Neutrophil (primary cell): Measurements from ENCODE around the gene DHX8.

Source experiments
- H3K27ac ChIP-seq: fragments of 200-600 bp; sonication (generic); 2 replicates; pipeline ENCODE4 v1.5.1; 2016; ENCODE audit warnings: mild to moderate bottlenecking, moderate library complexity
- H3K27me3 ChIP-seq: fragments of 200-600 bp; sonication (generic); 2 replicates; pipeline ENCODE4 v1.6.0; 2016; ENCODE audit warnings: mild to moderate bottlenecking
- H3K36me3 ChIP-seq: fragments of 200-600 bp; sonication (generic); 2 replicates; pipeline ENCODE4 v1.5.1; 2017
- H3K4me1 ChIP-seq, 2 experiments: fragments of 200-600 bp in 1 of 2; sonication (generic) in 1 of 2; 1 replicate in 1 of 2; 2 replicates in 1 of 2; pipeline versions ENCODE4 v1.5.1 to v1.6.1; 2013 to 2016; ENCODE audit warnings: low read depth in 1 of 2, low read length in 1 of 2, mild to moderate bottlenecking in 1 of 2, moderate library complexity in 1 of 2; ENCODE audit not compliant: control insufficient read depth in 1 of 2, insufficient read depth in 1 of 2
- H3K4me3 ChIP-seq, 2 experiments: fragments of 200-600 bp in 1 of 2; sonication (generic) in 1 of 2; 1 replicate in 1 of 2; 2 replicates in 1 of 2; pipeline ENCODE4 v1.5.1; 2013 to 2016; ENCODE audit warnings: low read depth in 1 of 2, low read length in 1 of 2, mild to moderate bottlenecking in 1 of 2, moderate library complexity in 1 of 2
- H3K9me3 ChIP-seq: fragments of 200-600 bp; sonication (generic); 2 replicates; pipeline ENCODE4 v1.5.1; 2016
- TF ChIP-seq, protein P1 (sequence below): fragments of 200-600 bp; sonication (generic); IDR thresholded peaks from 2 replicates; pipeline ENCODE4 v1.5.1; 2016; ENCODE audit warnings: antibody characterized with exemption

Gene DHX8

DNA sequence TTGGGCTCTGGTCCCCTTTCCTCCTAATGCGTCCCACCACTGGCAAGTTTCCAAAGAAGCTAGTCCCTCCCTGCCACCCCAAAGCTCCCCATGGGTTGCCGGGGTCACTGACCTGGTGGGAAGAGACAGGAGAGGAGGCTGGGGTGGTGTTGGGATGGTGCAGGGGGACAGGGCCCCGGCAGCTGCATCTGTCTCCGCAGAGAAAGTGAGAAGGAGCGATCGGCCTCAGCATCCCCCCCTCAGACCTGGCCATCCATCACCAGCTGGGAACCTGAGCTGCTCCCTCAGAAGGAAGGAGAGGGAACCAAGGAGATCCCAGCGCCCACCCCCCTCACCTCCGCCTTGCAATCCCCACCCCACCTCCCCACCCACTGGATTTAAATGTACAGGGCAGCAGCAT lies 59.1 kb downstream of the DHX8 start:
- no peaks in the 10 kb centered on the region for H3K9me3 ChIP-seq
- peaks cover 14 to 24% of the 10 kb centered on the region in 2 experiments for H3K4me1 ChIP-seq
- TF ChIP-seq, protein P1, sequence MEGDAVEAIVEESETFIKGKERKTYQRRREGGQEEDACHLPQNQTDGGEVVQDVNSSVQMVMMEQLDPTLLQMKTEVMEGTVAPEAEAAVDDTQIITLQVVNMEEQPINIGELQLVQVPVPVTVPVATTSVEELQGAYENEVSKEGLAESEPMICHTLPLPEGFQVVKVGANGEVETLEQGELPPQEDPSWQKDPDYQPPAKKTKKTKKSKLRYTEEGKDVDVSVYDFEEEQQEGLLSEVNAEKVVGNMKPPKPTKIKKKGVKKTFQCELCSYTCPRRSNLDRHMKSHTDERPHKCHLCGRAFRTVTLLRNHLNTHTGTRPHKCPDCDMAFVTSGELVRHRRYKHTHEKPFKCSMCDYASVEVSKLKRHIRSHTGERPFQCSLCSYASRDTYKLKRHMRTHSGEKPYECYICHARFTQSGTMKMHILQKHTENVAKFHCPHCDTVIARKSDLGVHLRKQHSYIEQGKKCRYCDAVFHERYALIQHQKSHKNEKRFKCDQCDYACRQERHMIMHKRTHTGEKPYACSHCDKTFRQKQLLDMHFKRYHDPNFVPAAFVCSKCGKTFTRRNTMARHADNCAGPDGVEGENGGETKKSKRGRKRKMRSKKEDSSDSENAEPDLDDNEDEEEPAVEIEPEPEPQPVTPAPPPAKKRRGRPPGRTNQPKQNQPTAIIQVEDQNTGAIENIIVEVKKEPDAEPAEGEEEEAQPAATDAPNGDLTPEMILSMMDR: no peak
- H3K27me3 ChIP-seq: peaks cover 74% of the 10 kb centered on the region
- H3K27ac ChIP-seq: no peak overlapping the region
- no peak overlapping the region for H3K4me3 ChIP-seq
- no peaks in the 10 kb centered on the region for H3K36me3 ChIP-seq

DNA sequence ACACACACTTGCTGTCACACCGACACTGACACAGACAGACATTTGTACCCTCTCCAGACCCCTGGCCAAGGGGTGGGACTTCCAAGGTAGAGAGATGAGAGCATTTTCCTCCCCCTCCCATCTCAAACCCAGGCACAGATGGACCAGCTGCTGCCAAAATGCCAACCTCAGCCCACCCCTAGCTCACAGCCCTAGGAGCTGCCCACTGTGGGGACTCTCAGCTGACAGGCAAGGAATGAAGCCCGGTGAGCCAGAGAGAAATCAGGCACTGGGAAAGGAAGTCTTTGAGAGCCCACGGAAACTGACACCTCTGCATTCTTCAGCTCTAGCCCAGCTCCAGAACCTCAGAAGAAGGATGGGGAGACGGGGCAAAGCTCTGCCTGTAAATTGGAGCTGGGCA lies 59.5 kb downstream of the DHX8 start:
- H3K4me1 ChIP-seq: peaks cover 14 to 24% of the 10 kb centered on the region in 2 experiments
- H3K27ac ChIP-seq: no peak overlapping the region

DNA sequence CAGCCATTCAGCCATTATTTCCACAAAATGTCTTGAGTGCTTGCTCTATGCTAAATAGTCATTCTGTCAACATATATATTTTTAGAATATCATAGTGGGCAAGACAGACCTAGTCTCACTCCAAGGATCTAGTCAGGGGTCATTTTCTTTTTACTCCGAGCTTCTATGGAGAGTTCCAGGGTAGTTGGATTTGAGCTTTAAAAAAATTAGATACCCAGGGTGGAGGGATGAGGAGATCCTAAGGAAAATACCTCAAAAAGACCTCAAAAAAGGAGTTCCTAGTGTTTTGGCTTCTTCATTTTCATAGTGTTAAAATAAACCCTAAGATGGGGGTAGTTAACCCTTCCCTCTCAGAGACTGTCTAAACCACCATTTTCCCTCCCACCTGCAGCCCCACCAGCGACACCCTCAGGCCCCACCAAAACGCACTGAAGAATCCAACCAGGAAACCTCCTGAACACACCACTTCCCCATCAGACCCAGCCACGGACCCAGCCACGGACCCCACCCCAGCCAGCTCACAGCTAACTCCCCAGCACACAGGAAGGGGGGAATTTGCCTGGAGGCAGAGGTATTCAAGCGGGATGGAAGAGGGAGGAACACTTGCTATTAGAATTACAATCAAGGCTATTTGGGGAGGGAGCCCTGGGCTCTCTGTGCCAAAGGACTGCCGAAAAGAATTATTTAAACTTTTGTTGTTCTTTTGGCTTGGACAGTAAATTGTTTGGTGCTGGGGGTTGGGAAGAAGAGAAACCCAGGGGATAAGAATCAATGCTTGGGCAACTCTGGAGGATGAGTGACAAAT lies 60.2 kb downstream of the DHX8 start:
- TF ChIP-seq, protein P1: no peak
- peaks cover 85% of the 10 kb centered on the region for H3K27me3 ChIP-seq
- H3K27ac ChIP-seq: no peak overlapping the region
- no peak overlapping the region for H3K4me3 ChIP-seq
- peaks cover 14 to 24% of the 10 kb centered on the region in 2 experiments for H3K4me1 ChIP-seq
- no peaks in the 10 kb centered on the region for H3K9me3 ChIP-seq
- no peaks in the 10 kb centered on the region for H3K36me3 ChIP-seq

More for the DNA sequence above, 59.5 kb downstream of the DHX8 start:
- TF ChIP-seq, protein P1: no peak
- Histone ChIP-seq H3K36me3 (no peaks in the 10 kb centered on the region), H3K27me3 (peaks cover 79% of the 10 kb centered on the region), H3K4me3 (no peak overlapping the region), H3K9me3 (no peaks in the 10 kb centered on the region)

DNA sequence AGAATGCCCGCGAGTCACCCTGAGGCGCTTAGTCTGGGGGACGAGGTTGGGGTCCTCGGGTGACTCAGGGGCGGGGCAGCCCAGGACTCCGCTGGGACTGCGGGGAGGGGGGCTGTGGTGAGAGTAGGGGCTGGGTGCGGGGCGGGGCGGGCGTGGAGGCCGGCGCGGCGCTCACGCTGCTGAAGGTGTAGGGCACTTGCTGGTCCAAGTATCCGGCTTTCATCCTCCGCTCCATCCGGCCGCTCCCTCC lies 61.5 kb downstream of the DHX8 start:
- H3K27ac ChIP-seq: no peak overlapping the region
- H3K4me3 ChIP-seq: peak overlapping the region in 1 of 2 experiments; percentile 55
- no peaks in the 10 kb centered on the region for H3K36me3 ChIP-seq
- H3K4me1 ChIP-seq: peaks cover 14 to 24% of the 10 kb centered on the region in 2 experiments
- TF ChIP-seq, protein P1: no peak
- H3K9me3 ChIP-seq: no peaks in the 10 kb centered on the region
- H3K27me3 ChIP-seq: peaks cover 99% of the 10 kb centered on the region

DNA sequence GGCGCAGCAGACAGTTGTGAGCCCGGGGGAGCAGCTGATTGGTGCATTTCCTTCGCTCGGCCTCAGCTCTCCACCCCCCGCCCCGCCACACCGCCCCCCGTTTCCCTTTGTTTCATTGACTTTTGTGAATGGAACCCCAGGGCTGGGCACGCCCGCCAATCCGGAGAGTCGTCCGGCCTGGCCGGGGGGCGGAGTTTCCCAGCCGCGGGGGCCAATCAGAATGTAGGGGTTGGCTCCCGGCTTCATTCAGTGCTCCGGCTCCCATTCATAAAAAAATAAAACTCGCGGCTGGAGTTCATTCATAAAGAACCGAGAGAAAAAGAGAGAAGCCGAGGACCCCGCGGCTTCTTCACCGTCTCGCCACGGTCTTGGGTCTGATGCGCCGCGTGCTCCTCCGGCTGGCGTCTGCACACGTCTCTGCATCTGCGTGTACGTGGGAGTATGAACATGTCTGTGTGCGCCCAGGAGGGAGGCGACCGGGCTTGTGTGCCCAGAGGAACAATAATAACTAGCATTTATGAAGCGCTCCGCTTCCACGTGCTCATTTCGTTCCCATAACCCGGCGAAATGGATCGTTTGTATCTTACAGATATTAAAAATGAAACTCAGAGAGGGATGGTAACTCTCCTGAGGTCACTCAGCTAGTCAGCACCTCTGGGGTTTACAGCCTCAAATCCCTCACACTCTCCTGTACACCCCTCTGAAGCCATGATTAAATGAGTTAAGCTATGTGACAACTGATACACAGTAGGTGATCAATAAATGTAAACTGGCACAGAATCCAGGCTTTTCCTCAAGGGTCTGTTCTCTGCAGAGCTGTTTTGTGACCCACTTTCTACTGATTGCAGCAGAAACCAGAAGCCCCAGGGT lies 62.8 kb downstream of the DHX8 start, which contains the start of gene ETV4:
ETV4 (minus strand) TSS at position 22 of the 870 bp plus-strand sequence. CDS start 723 bp downstream, outside the sequence.
- Histone ChIP-seq H3K4me1 (peaks cover 14 to 24% of the 10 kb centered on the region in 2 experiments), H3K27ac (no peak within 1 kb of the TSS), H3K27me3 (peaks cover 98% of the 10 kb centered on the region), H3K9me3 (no peaks in the 10 kb centered on the region), H3K4me3 (peak within 1 kb of the TSS; percentile 43 to 55), H3K36me3 (no peaks in the 10 kb centered on the region)
- TF ChIP-seq, protein P1: no peak
